ENCODE data around the gene OR2T27.

DNA sequence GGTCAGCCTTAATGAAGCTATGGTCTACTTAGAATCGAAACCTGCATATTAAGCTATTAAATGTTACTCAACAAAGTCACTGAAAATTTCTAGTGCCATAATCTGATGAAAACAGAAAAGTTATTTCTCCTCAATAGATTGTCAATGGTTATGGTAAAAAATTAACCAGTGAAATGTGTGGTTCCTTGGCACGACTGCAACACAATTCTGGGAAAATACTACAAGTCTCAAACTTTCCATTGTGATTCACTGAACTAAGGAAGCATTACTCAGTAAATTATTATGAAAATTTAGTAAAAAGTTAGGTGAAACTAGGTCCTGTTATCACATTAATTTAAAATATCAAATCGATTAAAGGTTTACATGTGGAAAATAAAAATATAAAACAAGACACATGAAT, 45.0 kb downstream of the OR2T27 start:
- TF ChIP-seq, protein P1, sequence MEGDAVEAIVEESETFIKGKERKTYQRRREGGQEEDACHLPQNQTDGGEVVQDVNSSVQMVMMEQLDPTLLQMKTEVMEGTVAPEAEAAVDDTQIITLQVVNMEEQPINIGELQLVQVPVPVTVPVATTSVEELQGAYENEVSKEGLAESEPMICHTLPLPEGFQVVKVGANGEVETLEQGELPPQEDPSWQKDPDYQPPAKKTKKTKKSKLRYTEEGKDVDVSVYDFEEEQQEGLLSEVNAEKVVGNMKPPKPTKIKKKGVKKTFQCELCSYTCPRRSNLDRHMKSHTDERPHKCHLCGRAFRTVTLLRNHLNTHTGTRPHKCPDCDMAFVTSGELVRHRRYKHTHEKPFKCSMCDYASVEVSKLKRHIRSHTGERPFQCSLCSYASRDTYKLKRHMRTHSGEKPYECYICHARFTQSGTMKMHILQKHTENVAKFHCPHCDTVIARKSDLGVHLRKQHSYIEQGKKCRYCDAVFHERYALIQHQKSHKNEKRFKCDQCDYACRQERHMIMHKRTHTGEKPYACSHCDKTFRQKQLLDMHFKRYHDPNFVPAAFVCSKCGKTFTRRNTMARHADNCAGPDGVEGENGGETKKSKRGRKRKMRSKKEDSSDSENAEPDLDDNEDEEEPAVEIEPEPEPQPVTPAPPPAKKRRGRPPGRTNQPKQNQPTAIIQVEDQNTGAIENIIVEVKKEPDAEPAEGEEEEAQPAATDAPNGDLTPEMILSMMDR (IDR thresholded peaks at IDR 0.05), result no peak
- TF ChIP-seq POLR2A (IDR thresholded peaks at IDR 0.05), result no peak
- no peak for TF ChIP-seq POLR2AphosphoS5 (IDR thresholded peaks at IDR 0.05)
